ENCODE measurements around the gene ATP11C. TPM values are rescaled to one million over a fixed set of nuclear protein-coding genes. Genes with fewer than 3 reads are reported as not detected.

ATP11C gene
- polyA plus RNA-seq, 1 experiment, result 43.4 TPM

GRCh38 chrX:139734996-139735395 is 197.9 kb downstream of the ATP11C start:
- Histone ChIP-seq H3K4me3 (ENCODE audit: low read depth, low read length) (no peak overlapping the region), H3K9me3 (ENCODE audit: control insufficient read depth, insufficient read depth, low read length) (no peaks in the 10 kb centered on the region), H3K27me3 (ENCODE audit: control insufficient read depth, insufficient read depth, low read length) (no peaks in the 10 kb centered on the region), H3K27ac (ENCODE audit: low read depth, low read length) (no peak overlapping the region)
- DNase-seq (ENCODE audit: low read depth, low spot score), result no peak
- POLR2A ChIA-PET, result no interaction called here
- no peak for TF ChIP-seq CTCF (IDR thresholded peaks at IDR 0.05; ENCODE audit: low read depth, low read length)
- CTCF ChIA-PET, result no interaction called here

GRCh38 chrX:139725720-139726119 is 207.1 kb downstream of the ATP11C start:
- Histone ChIP-seq H3K27me3 (ENCODE audit: control insufficient read depth, insufficient read depth, low read length) (no peaks in the 10 kb centered on the region), H3K27ac (ENCODE audit: low read depth, low read length) (no peak overlapping the region), H3K4me3 (ENCODE audit: low read depth, low read length) (no peak overlapping the region), H3K9me3 (ENCODE audit: control insufficient read depth, insufficient read depth, low read length) (no peaks in the 10 kb centered on the region)
- no peak for TF ChIP-seq CTCF (IDR thresholded peaks at IDR 0.05; ENCODE audit: low read depth, low read length)
- POLR2A ChIA-PET, result no interaction called here
- no peak for DNase-seq (ENCODE audit: low read depth, low spot score)
- CTCF ChIA-PET, result no interaction called here

- Histone ChIP-seq H3K4me3 (ENCODE audit: low read depth, low read length) (no peak overlapping the region), H3K27ac (ENCODE audit: low read depth, low read length) (no peak overlapping the region), H3K27me3 (ENCODE audit: control insufficient read depth, insufficient read depth, low read length) (no peaks in the 10 kb centered on the region), H3K9me3 (ENCODE audit: control insufficient read depth, insufficient read depth, low read length) (no peaks in the 10 kb centered on the region)
- TF ChIP-seq CTCF (IDR thresholded peaks at IDR 0.05; ENCODE audit: low read depth, low read length), result no peak
- DNase-seq (ENCODE audit: low read depth, low spot score), result no peak
- ChIA-PET POLR2A (no interaction called here), CTCF (no interaction called here)
Observed at GRCh38 chrX:139724626-139725025, 208.2 kb downstream of the ATP11C start.

GRCh38 chrX:139720979-139721378 is 211.9 kb downstream of the ATP11C start:
- POLR2A ChIA-PET, result no interaction called here
- CTCF ChIA-PET, result no interaction called here
- no peaks in the 10 kb centered on the region for H3K9me3 ChIP-seq (ENCODE audit: control insufficient read depth, insufficient read depth, low read length)
- H3K4me3 ChIP-seq (ENCODE audit: low read depth, low read length), result no peak overlapping the region
- no peak overlapping the region for H3K27ac ChIP-seq (ENCODE audit: low read depth, low read length)
- DNase-seq (ENCODE audit: low read depth, low spot score), result no peak
- no peaks in the 10 kb centered on the region for H3K27me3 ChIP-seq (ENCODE audit: control insufficient read depth, insufficient read depth, low read length)
- no peak for TF ChIP-seq CTCF (IDR thresholded peaks at IDR 0.05; ENCODE audit: low read depth, low read length)

- no peak for TF ChIP-seq CTCF (IDR thresholded peaks at IDR 0.05; ENCODE audit: low read depth, low read length)
- DNase-seq (ENCODE audit: low read depth, low spot score), result peak; percentile 30
- CTCF ChIA-PET, result no interaction called here
Observed at GRCh38 chrX:139720136-139720535, 212.7 kb downstream of the ATP11C start.

More at GRCh38 chrX:139720136-139720535, 212.7 kb downstream of the ATP11C start:
- POLR2A ChIA-PET, result no interaction called here
- Histone ChIP-seq H3K9me3 (ENCODE audit: control insufficient read depth, insufficient read depth, low read length) (no peaks in the 10 kb centered on the region), H3K4me3 (ENCODE audit: low read depth, low read length) (no peak overlapping the region), H3K27me3 (ENCODE audit: control insufficient read depth, insufficient read depth, low read length) (no peaks in the 10 kb centered on the region), H3K27ac (ENCODE audit: low read depth, low read length) (no peak overlapping the region)
